Globus pallidus (tissue), 1 donor: Measurements from ENCODE around the gene AVP.

ENCODE experiments used
- DNase-seq: peaks from one replicate; pipeline ENCODE4 v3.0.0-alpha.2; 2015; ENCODE audit warnings: low spot score

AVP gene

GRCh38 chr20:3109350-3110302 lies 25.1 kb upstream of the AVP start:
- DNase-seq: no peak

- DNase-seq: no peak
Observed at GRCh38 chr20:3107464-3108025, 23.0 kb upstream of the AVP start.

GRCh38 chr20:3106658-3107463 lies 22.3 kb upstream of the AVP start:
- no peak for DNase-seq

- DNase-seq: no peak
Observed at GRCh38 chr20:3106185-3106584, 21.7 kb upstream of the AVP start.

GRCh38 chr20:3105256-3106137 lies 21.0 kb upstream of the AVP start:
- no peak for DNase-seq

- DNase-seq: no peak
Observed at GRCh38 chr20:3103369-3104032, 19.0 kb upstream of the AVP start.

- no peak for DNase-seq
Observed at GRCh38 chr20:3102575-3103368, 18.2 kb upstream of the AVP start.

DNA sequence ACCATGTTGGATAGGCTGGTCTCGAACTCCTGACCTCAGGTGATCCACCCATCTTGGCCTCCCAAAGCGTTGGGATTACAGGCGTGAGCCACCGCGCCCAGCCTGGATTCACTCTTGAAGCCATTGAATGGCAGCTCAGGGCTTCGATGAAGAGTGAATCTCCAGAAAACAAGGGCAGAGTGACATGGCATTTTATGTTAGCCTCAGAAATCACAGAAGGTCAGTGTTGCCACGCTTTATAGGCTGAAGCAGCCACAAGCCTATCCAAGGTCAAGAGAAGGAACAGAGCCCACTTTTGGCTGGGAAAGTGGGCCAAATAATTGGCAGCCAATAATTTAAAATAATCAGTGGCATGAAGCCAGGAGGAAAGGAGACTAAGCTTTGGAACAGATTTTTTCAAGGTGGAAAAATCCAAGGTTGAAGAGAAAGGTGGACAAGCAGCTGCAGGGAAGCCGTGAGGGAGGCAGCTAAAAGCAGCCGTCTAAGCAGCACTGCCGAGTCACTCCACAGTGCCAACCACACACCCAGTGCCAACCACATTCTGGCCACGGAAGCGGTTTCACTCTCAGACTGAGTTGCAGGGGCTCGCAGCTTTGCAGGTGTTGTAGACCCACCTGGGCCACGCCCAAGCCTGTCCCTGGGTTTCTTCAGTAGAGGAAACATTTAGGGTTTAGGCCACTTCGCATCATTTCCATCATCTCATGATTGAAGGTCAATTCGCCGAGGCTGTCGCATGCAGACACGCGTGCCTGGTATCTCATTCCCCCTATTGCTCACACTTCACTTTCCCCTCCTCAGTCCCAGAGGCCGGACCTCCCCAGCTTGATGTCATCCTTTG lies 17.4 kb upstream of the AVP start:
- no peak for DNase-seq

DNA sequence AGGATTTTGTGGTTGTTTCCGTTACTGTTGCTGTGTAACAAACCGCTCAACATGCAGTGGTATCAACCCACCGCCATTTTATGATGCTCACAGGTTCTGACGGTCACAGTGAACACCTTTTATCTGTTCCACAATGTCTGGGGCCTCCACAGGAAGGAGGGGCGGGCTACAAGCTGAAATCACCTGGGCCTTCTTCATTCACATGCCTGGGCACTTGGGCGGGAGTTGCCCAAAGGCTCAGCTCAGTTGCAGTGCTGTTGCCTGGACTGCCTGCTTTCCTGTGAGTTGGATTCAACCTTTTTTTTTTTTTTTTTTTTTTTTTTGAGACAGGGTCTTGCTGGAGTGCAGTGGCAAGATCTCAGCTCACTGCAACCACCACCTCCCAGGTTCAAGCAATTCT lies 16.7 kb upstream of the AVP start:
- DNase-seq: no peak

- no peak for DNase-seq
Observed at GRCh38 chr20:3100480-3100879, 16.0 kb upstream of the AVP start.

- DNase-seq: no peak
Observed at GRCh38 chr20:3094848-3095629, 10.5 kb upstream of the AVP start.

GRCh38 chr20:3093861-3094361 lies 9.4 kb upstream of the AVP start:
- DNase-seq: no peak

GRCh38 chr20:3092611-3093379 lies 8.3 kb upstream of the AVP start:
- DNase-seq: no peak

GRCh38 chr20:3090565-3090964 lies 6.0 kb upstream of the AVP start:
- no peak for DNase-seq

DNA sequence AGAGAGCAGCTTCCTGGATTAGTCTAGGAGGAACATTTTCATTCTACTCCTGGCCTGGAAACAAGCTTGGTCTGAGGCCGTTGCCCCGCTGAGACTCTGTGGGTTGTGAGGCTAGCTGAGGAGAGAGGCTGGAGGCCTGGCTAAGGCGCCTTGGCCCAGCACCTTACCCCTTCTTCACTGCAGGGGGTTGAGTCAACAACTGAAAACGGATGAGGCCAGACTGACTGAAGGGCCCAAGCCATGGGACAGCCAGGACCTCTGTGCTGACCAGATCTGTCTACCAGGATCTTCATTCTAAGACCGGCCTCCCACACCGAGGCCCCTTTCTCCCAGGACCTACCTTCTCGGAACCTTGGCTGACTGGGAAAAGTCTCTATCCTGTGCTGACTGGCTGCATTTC lies 3.5 kb upstream of the AVP start:
- no peak for DNase-seq

DNA sequence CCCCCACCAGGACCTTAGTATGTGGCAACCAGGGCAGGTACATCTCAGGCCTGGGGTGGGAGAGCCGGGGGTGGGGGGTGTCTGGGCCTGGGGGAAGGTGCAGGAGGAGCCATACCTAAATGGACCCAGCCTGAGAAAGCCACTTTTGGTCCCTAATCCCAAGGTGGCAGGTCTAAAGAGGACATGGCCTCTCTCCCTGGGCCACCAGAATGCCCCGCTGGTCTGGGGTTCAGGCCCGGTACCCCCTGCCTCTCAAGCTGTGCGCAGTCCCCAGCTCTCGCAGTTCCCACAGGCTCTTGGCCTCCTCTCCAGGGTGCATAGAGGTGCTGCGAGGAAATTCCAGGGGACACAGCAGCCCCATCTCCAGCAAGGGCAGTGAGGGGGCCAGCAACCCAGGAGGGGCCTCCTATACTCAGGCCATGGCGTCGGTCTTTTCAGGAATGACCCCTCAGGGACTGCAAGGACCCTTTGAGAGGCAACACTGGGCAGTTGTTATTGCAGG lies 1.1 kb upstream of the AVP start:
- no peak for DNase-seq

- no peak for DNase-seq
Observed at GRCh38 chr20:3084986-3085360, 449 bp upstream of the AVP start.
